Tibial artery (tissue), 4 donors: ENCODE results near the gene NHSL2.

Source experiments
- DNase-seq, 2 donors: peaks; one replicate each; pipeline ENCODE4 v3.0.0-alpha.2; 2019
- H3K27ac ChIP-seq, 2 donors: fragments of 200-600 bp; sonication (generic) in 1 of 2; 1 replicate in 1 of 2; 2 replicates in 1 of 2; pipeline ENCODE4 v1.5.1; 2018 to 2019; ENCODE audit warnings: mild to moderate bottlenecking in 1 of 2
- H3K27me3 ChIP-seq, 2 donors: fragments of 200-600 bp; sonication (generic) in 1 of 2; one replicate each; pipeline versions ENCODE4 v1.5.1 to v1.6.0; 2016 to 2019
- H3K36me3 ChIP-seq, 3 donors: fragments of 200-600 bp; sonication (generic) in 2 of 3; one replicate each; pipeline ENCODE4 v1.5.1; 2016 to 2019; ENCODE audit warnings: mild to moderate bottlenecking in 2 of 3
- H3K4me1 ChIP-seq, 4 donors: fragments of 200-600 bp; sonication (generic) in 2 of 4; 1 replicate in 3 of 4; 2 replicates in 1 of 4; pipeline ENCODE4 v1.5.1; 2016 to 2019
- H3K4me3 ChIP-seq, 2 donors: fragments of 200-600 bp; sonication (generic) in 1 of 2; 1 replicate in 1 of 2; 2 replicates in 1 of 2; pipeline ENCODE4 v1.5.1; 2018 to 2019; ENCODE audit warnings: mild to moderate bottlenecking in 2 of 2
- H3K9me3 ChIP-seq, 3 donors: fragments of 200-600 bp; sonication (generic) in 1 of 3; one replicate each; pipeline ENCODE4 v1.5.1; 2016 to 2019
- intact Hi-C: fragments of 100-400 bp; cut with DNase I; formaldehyde crosslinking; loops from one replicate; pipeline ENCODE4 v1.15.0; 2023; ENCODE audit warnings: low total_unique reads
- TF ChIP-seq, protein P1 (sequence below), 2 experiments: fragments of 200-600 bp in 1 of 2; fragments of 450-650 bp in 1 of 2; IDR thresholded peaks; one replicate each; pipeline ENCODE4 v1.5.1; 2017 to 2019; ENCODE audit warnings: antibody characterized with exemption in 2 of 2, mild to moderate bottlenecking in 1 of 2, moderate library complexity in 1 of 2

The NHSL2 gene

GRCh38 chrX:72060921-72061490 lies 150.4 kb downstream of the NHSL2 start:
- Histone ChIP-seq H3K4me1 (peaks cover 0 to 30% (median 6%) of the 10 kb centered on the region in 4 donors), H3K27ac (peak overlapping the region; percentile 32 to 58), H3K36me3 (no peaks in the 10 kb centered on the region), H3K4me3 (no peak overlapping the region), H3K9me3 (no peaks in the 10 kb centered on the region), H3K27me3 (no peaks in the 10 kb centered on the region)
- DNase-seq = no peak
- intact Hi-C loops = no loop called here
- TF ChIP-seq, protein P1, sequence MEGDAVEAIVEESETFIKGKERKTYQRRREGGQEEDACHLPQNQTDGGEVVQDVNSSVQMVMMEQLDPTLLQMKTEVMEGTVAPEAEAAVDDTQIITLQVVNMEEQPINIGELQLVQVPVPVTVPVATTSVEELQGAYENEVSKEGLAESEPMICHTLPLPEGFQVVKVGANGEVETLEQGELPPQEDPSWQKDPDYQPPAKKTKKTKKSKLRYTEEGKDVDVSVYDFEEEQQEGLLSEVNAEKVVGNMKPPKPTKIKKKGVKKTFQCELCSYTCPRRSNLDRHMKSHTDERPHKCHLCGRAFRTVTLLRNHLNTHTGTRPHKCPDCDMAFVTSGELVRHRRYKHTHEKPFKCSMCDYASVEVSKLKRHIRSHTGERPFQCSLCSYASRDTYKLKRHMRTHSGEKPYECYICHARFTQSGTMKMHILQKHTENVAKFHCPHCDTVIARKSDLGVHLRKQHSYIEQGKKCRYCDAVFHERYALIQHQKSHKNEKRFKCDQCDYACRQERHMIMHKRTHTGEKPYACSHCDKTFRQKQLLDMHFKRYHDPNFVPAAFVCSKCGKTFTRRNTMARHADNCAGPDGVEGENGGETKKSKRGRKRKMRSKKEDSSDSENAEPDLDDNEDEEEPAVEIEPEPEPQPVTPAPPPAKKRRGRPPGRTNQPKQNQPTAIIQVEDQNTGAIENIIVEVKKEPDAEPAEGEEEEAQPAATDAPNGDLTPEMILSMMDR (IDR thresholded peaks at IDR 0.05) = no peak

DNA sequence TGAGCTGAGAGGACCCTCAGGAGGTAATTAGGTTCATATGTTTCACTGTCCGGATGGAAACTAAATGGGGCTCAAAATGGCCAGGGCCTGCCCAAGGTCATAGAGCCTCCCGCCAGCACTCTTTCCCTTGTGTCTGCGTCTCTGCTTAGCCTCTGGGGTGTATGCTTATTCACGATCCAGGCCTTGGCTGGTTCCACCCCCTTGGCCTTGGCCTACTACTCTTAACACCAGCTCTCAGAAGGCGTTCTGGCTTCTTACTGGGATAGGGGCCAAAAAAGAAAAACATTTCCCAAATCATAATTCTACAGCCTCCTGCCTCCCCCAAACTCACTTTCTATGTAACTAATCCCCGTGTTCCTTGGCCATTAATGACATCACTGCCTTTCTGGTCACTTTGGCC lies 152.3 kb downstream of the NHSL2 start:
- H3K4me3 ChIP-seq = no peak overlapping the region
- peaks cover 0 to 30% (median 6%) of the 10 kb centered on the region in 4 donors for H3K4me1 ChIP-seq
- no peaks in the 10 kb centered on the region for H3K27me3 ChIP-seq
- intact Hi-C loops = no loop called here
- no peaks in the 10 kb centered on the region for H3K9me3 ChIP-seq
- peak; percentile 58 to 80 for DNase-seq
- TF ChIP-seq, protein P1 (IDR thresholded peaks at IDR 0.05) = no peak
- no peaks in the 10 kb centered on the region for H3K36me3 ChIP-seq
- H3K27ac ChIP-seq = peak overlapping the region; percentile 65 to 70

DNA sequence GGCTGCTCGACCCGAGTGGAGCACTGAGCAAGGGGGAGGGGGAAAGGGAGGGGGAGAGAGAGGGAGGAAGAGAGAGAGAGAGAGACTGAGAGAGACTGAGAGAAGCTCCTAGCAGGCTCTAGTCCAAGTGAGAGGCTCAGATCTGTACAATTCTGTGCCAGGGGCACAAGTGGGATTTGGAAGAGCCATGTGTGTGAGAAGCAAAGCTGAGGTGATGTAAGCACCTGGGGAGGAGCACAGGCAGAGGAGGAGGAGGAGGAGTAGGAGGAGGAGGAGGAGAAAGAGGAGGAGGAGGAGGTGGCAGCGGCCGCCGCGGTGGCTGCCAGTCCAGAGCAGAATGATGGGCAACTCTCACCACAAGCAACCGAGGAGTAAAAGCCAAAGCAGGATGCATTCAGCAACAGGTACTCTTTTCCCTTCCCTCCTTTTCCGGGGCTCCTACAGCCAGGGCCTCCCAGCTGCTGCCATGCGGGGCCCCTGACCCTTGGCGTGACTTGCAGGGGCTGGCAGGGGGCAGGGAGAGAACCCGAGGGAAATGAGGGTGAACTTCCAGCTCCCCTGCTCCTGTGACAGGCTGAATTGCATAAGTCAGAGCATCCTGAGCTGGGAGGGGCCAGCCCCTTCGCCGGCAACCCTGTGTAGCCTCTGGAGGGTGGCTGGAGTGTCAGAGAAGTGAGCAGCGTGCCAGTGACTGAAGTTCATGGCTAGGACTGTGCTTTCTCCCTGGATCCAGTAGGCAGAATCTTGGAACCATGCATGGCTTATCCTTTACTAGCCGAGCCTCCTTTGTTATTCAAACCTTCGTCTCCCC lies 158.9 kb downstream of the NHSL2 start:
- Histone ChIP-seq H3K27me3 (no peaks in the 10 kb centered on the region), H3K4me1 (peaks cover 0 to 20% (median 10%) of the 10 kb centered on the region in 4 donors), H3K4me3 (peak overlapping the region; percentile 35 to 37), H3K9me3 (no peaks in the 10 kb centered on the region), H3K27ac (peak overlapping the region in 1 of 2 donors; percentile 28), H3K36me3 (no peaks in the 10 kb centered on the region)
- no peak for DNase-seq
- TF ChIP-seq, protein P1 (IDR thresholded peaks at IDR 0.05) = no peak
- intact Hi-C loops = no loop called here

DNA sequence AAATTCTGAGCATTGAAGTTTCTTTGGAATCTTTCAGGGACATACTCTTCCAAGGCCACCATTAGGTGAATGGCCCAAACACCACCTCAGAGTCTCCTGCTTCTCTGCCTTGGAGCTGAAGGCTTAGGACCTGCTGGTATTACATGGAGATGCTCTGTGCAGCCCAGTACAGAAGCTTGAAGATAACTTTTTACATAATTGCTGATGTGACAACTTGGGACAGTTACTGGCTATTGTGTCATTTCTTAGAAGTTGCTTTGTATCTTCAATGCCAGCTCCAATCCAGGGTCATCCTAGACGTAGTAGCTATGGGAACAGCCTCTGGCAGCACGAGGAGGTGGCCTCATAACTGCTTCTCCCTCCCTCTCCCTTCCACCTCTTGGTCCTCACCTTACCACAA lies 160.6 kb downstream of the NHSL2 start:
- TF ChIP-seq, protein P1 (IDR thresholded peaks at IDR 0.05) = no peak
- Histone ChIP-seq H3K27me3 (no peaks in the 10 kb centered on the region), H3K9me3 (no peaks in the 10 kb centered on the region), H3K27ac (no peak overlapping the region), H3K36me3 (no peaks in the 10 kb centered on the region), H3K4me3 (no peak overlapping the region), H3K4me1 (peaks cover 0 to 20% (median 10%) of the 10 kb centered on the region in 4 donors)
- no peak for DNase-seq
- intact Hi-C loops = no loop called here

DNA sequence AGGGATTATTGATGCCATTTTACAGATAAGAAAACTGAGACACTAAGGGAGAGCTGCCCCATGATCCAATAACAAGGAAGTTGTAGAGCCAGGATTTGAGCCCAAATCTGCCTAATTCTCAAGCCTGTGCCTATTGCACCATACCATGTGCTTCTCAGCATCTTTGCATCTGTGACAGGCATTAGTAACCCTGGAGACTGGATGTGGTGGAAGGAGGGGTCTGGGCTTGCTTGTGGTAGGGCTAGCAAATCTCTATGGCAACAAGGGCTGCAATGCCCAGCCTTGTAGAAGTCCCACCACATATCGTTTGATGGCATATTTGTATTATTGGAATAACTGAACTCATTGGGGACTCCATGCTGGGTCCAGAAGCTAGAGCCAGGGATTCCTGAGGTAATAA lies 163.0 kb downstream of the NHSL2 start:
- Histone ChIP-seq H3K4me3 (no peak overlapping the region), H3K27me3 (no peaks in the 10 kb centered on the region), H3K36me3 (no peaks in the 10 kb centered on the region), H3K27ac (no peak overlapping the region), H3K9me3 (no peaks in the 10 kb centered on the region), H3K4me1 (peaks cover 0 to 15% (median 8%) of the 10 kb centered on the region in 4 donors)
- intact Hi-C loops = no loop called here
- no peak for DNase-seq
- TF ChIP-seq, protein P1 (IDR thresholded peaks at IDR 0.05) = no peak
